ENCODE results near the gene PRG2. TPM values are rescaled to one million over a fixed set of nuclear protein-coding genes. Genes with fewer than 3 reads are reported as not detected.

The PRG2 gene
- total and polyA plus RNA-seq, 9 of the 15 experiments (the other 6 are each of a cell fraction or from before 2014, with no cell fraction given): 1.8 to 78.0 (median 26.6) TPM

DNA sequence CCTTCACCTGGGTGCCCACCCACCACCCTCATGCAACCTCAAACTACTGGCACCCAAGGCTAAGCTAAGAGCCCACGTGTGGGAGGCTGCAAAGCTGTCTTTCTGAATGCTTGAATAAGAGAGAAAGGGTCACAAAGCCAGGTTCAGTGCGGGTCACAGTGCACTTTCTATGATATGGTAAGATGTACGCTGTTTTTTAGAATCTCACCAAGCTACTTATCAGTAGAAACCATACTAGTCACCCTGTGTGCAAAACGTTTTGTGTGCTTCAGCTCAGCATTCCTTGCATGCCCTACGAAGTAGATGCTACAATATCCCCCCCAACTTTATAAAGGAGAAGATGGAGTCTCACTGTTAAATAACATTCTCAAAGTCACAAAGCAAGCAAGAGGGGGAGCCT is 37.4 kb downstream of the PRG2 start:
- H3K4me1 ChIP-seq (replicated peaks in 1 of 2; ENCODE audit: control insufficient read depth in 2 of 2, insufficient read depth in 2 of 2, low read length in 2 of 2): peaks cover 24 to 30% of the 10 kb centered on the region in 2 experiments
- intact Hi-C loops (cut with micrococcal nuclease): loop anchor here (2.0 kb wide), 1 partner anchor 214 kb away; the partner anchor contains the start of gene UBE2L6
- no peaks in the 10 kb centered on the region for H3K27me3 ChIP-seq (ENCODE audit: control insufficient read depth in 2 of 2, insufficient read depth in 2 of 2, low read length in 2 of 2)
- ATAC-seq: peak; percentile 42
- no peaks in the 10 kb centered on the region for H4K20me1 ChIP-seq (replicated peaks; ENCODE audit: control insufficient read depth, insufficient read depth, low read length)
- peak overlapping the region; percentile 23 to 46; a peak in 2 of 4 replicates for H3K9ac ChIP-seq (ENCODE audit: insufficient read depth in 1 of 2, low read depth in 2 of 2, low read length in 2 of 2)
- no peaks in the 10 kb centered on the region for H3K36me3 ChIP-seq (ENCODE audit: control insufficient read depth, insufficient read depth, low read length)
- peak in 2 of 4 experiments; percentile 37 to 53 for DNase-seq (ENCODE audit: extremely low read depth in 1 of 4, low spot score in 3 of 4)
- H3K9me1 ChIP-seq (ENCODE audit: control insufficient read depth, insufficient read depth, low read length): no peaks in the 10 kb centered on the region
- peak overlapping the region; percentile 49; the same call in 1 of the 3 replicates for H3K27ac ChIP-seq (ENCODE audit: extremely low read depth, low read depth, low read length)
- in situ Hi-C loops (cut with MboI): no loop called here
- no TSS peak for BruUV-seq (replicated peaks)
- no peak overlapping the region for H3K4me3 ChIP-seq
- WGBS (ENCODE audit: insufficient coverage, low coverage, missing lambda C conversion rate): 5% methylated on average over 5 of the region's 5 CpGs
- peak overlapping the region; percentile 83 for H2AFZ ChIP-seq (ENCODE audit: low read depth, low read length)
- ChIA-PET POLR2A (interaction anchor here (0.6 to 1.7 kb wide), 5 partner anchors 9 to 503 kb away, joined by 3 to 5 read pairs (median 4); partner anchors contain the start of gene SSRP1), CTCF (ENCODE audit: low intra/inter-chr PET ratio) (no interaction called here)
- peak overlapping the region; percentile 61 for H3K4me2 ChIP-seq (ENCODE audit: insufficient read depth, low read length)
- H3K9me3 ChIP-seq (replicated peaks; ENCODE audit: control insufficient read depth, insufficient read depth, low read depth, low read length): 0 out of 2 replicates have a peak, but pooled peaks cover 4% of the 10 kb centered on the region
- FAIRE-seq: peak; percentile 72
- no peaks in the 10 kb centered on the region for H3K79me2 ChIP-seq (ENCODE audit: control insufficient read depth, insufficient read depth, low read length)
- TF ChIP-seq, protein P1, sequence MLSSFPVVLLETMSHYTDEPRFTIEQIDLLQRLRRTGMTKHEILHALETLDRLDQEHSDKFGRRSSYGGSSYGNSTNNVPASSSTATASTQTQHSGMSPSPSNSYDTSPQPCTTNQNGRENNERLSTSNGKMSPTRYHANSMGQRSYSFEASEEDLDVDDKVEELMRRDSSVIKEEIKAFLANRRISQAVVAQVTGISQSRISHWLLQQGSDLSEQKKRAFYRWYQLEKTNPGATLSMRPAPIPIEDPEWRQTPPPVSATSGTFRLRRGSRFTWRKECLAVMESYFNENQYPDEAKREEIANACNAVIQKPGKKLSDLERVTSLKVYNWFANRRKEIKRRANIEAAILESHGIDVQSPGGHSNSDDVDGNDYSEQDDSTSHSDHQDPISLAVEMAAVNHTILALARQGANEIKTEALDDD (IDR thresholded peaks at IDR 0.05): 0 out of 2 replicates have a peak, but pooled peaks have one; percentile 24
- no peak for TF ChIP-seq ETV5 (CRISPR knock-in tag; IDR thresholded peaks at IDR 0.05; ENCODE audit: low read depth)
- no peak for TF ChIP-seq TEAD2 (tag; IDR thresholded peaks at IDR 0.05)
- no peak for TF ChIP-seq TCF7L2 (IDR thresholded peaks at IDR 0.05; ENCODE audit: low read depth, low read length)
- TF ChIP-seq, protein P2, sequence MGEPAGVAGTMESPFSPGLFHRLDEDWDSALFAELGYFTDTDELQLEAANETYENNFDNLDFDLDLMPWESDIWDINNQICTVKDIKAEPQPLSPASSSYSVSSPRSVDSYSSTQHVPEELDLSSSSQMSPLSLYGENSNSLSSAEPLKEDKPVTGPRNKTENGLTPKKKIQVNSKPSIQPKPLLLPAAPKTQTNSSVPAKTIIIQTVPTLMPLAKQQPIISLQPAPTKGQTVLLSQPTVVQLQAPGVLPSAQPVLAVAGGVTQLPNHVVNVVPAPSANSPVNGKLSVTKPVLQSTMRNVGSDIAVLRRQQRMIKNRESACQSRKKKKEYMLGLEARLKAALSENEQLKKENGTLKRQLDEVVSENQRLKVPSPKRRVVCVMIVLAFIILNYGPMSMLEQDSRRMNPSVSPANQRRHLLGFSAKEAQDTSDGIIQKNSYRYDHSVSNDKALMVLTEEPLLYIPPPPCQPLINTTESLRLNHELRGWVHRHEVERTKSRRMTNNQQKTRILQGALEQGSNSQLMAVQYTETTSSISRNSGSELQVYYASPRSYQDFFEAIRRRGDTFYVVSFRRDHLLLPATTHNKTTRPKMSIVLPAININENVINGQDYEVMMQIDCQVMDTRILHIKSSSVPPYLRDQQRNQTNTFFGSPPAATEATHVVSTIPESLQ (CRISPR knock-in tag; IDR thresholded peaks at IDR 0.05): no peak
- TF ChIP-seq NR0B1 (IDR thresholded peaks at IDR 0.05; ENCODE audit: partially characterized antibody): no peak
- peak; percentile 55; the same call in 1 of the 2 replicates for TF ChIP-seq CBFA2T3 (IDR thresholded peaks at IDR 0.05)
- TF ChIP-seq ZNF311 (CRISPR knock-in tag; IDR thresholded peaks at IDR 0.05): no peak
- 0 out of 2 replicates have a peak, but pooled peaks have one; percentile 15 for TF ChIP-seq EP300 (IDR thresholded peaks at IDR 0.05; ENCODE audit: low read length)
- no peak for TF ChIP-seq ZNF77 (CRISPR knock-in tag; IDR thresholded peaks at IDR 0.05)
- no peak for TF ChIP-seq CC2D1A (IDR thresholded peaks at IDR 0.05)
- TF ChIP-seq, protein P3, sequence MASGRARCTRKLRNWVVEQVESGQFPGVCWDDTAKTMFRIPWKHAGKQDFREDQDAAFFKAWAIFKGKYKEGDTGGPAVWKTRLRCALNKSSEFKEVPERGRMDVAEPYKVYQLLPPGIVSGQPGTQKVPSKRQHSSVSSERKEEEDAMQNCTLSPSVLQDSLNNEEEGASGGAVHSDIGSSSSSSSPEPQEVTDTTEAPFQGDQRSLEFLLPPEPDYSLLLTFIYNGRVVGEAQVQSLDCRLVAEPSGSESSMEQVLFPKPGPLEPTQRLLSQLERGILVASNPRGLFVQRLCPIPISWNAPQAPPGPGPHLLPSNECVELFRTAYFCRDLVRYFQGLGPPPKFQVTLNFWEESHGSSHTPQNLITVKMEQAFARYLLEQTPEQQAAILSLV (tag; IDR thresholded peaks at IDR 0.05): no peak
- no peak for TF ChIP-seq ETV6 (IDR thresholded peaks at IDR 0.05; ENCODE audit: borderline replicate concordance in 1 of 2, low read depth in 2 of 2, low read length in 1 of 2)
- no peak for TF ChIP-seq ETV6 (CRISPR knock-in tag; IDR thresholded peaks at IDR 0.05; ENCODE audit: borderline replicate concordance)
- TF ChIP-seq, protein P4, sequence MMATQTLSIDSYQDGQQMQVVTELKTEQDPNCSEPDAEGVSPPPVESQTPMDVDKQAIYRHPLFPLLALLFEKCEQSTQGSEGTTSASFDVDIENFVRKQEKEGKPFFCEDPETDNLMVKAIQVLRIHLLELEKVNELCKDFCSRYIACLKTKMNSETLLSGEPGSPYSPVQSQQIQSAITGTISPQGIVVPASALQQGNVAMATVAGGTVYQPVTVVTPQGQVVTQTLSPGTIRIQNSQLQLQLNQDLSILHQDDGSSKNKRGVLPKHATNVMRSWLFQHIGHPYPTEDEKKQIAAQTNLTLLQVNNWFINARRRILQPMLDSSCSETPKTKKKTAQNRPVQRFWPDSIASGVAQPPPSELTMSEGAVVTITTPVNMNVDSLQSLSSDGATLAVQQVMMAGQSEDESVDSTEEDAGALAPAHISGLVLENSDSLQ (IDR thresholded peaks at IDR 0.05): no peak
- no peak for TF ChIP-seq NRF1 (conservative IDR thresholded peaks at IDR 0.05 in 1 of 2, IDR thresholded peaks at IDR 0.05 in 1 of 2)
- TF ChIP-seq FOSL1 (tag; conservative IDR thresholded peaks at IDR 0.05): no peak
- no peak for TF ChIP-seq POLR2B (IDR thresholded peaks at IDR 0.05; ENCODE audit: low read depth, partially characterized antibody)

Data from K562 (cell line).